ENCODE data around the gene NR5A2.

Gene NR5A2

GRCh38 chr1:200211157-200211556 lies 183.6 kb downstream of the NR5A2 start:
- no peaks in the 10 kb centered on the region for H3K27me3 ChIP-seq (replicated peaks; ENCODE audit: control insufficient read depth, insufficient read depth, low read length, poor library complexity, severe bottlenecking)
- H3K9me3 ChIP-seq (ENCODE audit: control insufficient read depth, low read length), result no peaks in the 10 kb centered on the region
- H3K4me1 ChIP-seq (ENCODE audit: control insufficient read depth, insufficient read depth, low read length, poor library complexity, severe bottlenecking), result no peaks in the 10 kb centered on the region
- no peaks in the 10 kb centered on the region for H3K36me3 ChIP-seq (ENCODE audit: control insufficient read depth, insufficient read depth, low read length)
- no peak for DNase-seq
- H3K4me3 ChIP-seq (ENCODE audit: insufficient read depth, low read depth, low read length, poor library complexity, severe bottlenecking), result no peak overlapping the region
- no peak overlapping the region for H3K27ac ChIP-seq (ENCODE audit: insufficient read depth, low read length, poor library complexity, severe bottlenecking)

- DNase-seq, result no peak
- H3K27me3 ChIP-seq (replicated peaks; ENCODE audit: control insufficient read depth, insufficient read depth, low read length, poor library complexity, severe bottlenecking), result no peaks in the 10 kb centered on the region
- H3K4me3 ChIP-seq (ENCODE audit: insufficient read depth, low read depth, low read length, poor library complexity, severe bottlenecking), result no peak overlapping the region
- no peak overlapping the region for H3K27ac ChIP-seq (ENCODE audit: insufficient read depth, low read length, poor library complexity, severe bottlenecking)
- no peaks in the 10 kb centered on the region for H3K9me3 ChIP-seq (ENCODE audit: control insufficient read depth, low read length)
- H3K4me1 ChIP-seq (ENCODE audit: control insufficient read depth, insufficient read depth, low read length, poor library complexity, severe bottlenecking), result no peaks in the 10 kb centered on the region
- H3K36me3 ChIP-seq (ENCODE audit: control insufficient read depth, insufficient read depth, low read length), result no peaks in the 10 kb centered on the region
Observed at GRCh38 chr1:200213392-200213791, 185.9 kb downstream of the NR5A2 start.

- Histone ChIP-seq H3K4me3 (ENCODE audit: insufficient read depth, low read depth, low read length, poor library complexity, severe bottlenecking) (no peak overlapping the region), H3K9me3 (ENCODE audit: control insufficient read depth, low read length) (no peaks in the 10 kb centered on the region), H3K27me3 (replicated peaks; ENCODE audit: control insufficient read depth, insufficient read depth, low read length, poor library complexity, severe bottlenecking) (no peaks in the 10 kb centered on the region), H3K36me3 (ENCODE audit: control insufficient read depth, insufficient read depth, low read length) (no peaks in the 10 kb centered on the region), H3K4me1 (ENCODE audit: control insufficient read depth, insufficient read depth, low read length, poor library complexity, severe bottlenecking) (no peaks in the 10 kb centered on the region), H3K27ac (ENCODE audit: insufficient read depth, low read length, poor library complexity, severe bottlenecking) (no peak overlapping the region)
- no peak for DNase-seq
Observed at GRCh38 chr1:200213921-200214320, 186.4 kb downstream of the NR5A2 start.

DNA sequence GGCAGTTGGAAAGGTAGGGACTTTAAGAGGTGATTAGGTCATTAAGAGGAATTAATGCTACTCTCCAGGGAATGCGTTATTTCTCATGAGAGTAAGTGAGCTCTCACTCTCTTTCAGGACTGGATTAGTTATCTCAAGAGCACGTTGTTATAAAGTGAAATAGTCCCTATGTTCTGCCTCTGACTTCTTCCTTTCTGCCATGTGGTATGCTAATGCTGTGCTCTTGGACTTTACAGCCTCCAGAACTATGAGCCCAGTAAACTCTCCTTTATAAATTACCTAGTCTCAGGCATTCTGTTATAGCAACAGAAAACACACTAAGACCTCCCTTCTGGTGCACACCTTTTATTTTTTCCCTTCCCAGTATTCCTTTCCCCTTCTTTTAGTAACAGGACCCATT lies 187.8 kb downstream of the NR5A2 start:
- Histone ChIP-seq H3K27me3 (replicated peaks; ENCODE audit: control insufficient read depth, insufficient read depth, low read length, poor library complexity, severe bottlenecking) (no peaks in the 10 kb centered on the region), H3K4me3 (ENCODE audit: insufficient read depth, low read depth, low read length, poor library complexity, severe bottlenecking) (no peak overlapping the region), H3K36me3 (ENCODE audit: control insufficient read depth, insufficient read depth, low read length) (no peaks in the 10 kb centered on the region), H3K27ac (ENCODE audit: insufficient read depth, low read length, poor library complexity, severe bottlenecking) (no peak overlapping the region), H3K9me3 (ENCODE audit: control insufficient read depth, low read length) (no peaks in the 10 kb centered on the region), H3K4me1 (ENCODE audit: control insufficient read depth, insufficient read depth, low read length, poor library complexity, severe bottlenecking) (no peaks in the 10 kb centered on the region)
- DNase-seq, result no peak

DNA sequence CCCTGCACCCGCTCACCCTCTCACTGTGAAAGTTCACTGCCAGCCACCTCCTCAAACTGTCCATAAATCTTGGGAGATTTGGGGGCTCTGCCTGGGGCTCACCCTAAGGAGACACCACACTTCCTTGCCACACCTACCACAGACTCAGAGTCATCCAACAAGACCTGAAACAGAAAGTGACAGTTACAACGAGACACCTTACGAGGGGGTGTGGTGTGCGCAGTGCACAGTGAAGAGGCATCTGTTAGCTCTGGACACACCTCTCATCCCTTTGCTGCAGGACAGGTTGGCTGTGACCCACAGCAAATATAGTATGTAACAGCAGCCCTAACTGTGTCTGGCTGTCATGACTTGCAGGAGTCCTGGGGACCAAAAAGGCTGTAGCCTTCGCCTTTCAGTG lies 190.2 kb downstream of the NR5A2 start:
- DNase-seq, result no peak
- Histone ChIP-seq H3K36me3 (ENCODE audit: control insufficient read depth, insufficient read depth, low read length) (no peaks in the 10 kb centered on the region), H3K27me3 (replicated peaks; ENCODE audit: control insufficient read depth, insufficient read depth, low read length, poor library complexity, severe bottlenecking) (no peaks in the 10 kb centered on the region), H3K4me3 (ENCODE audit: insufficient read depth, low read depth, low read length, poor library complexity, severe bottlenecking) (no peak overlapping the region), H3K9me3 (ENCODE audit: control insufficient read depth, low read length) (no peaks in the 10 kb centered on the region), H3K27ac (ENCODE audit: insufficient read depth, low read length, poor library complexity, severe bottlenecking) (no peak overlapping the region), H3K4me1 (ENCODE audit: control insufficient read depth, insufficient read depth, low read length, poor library complexity, severe bottlenecking) (no peaks in the 10 kb centered on the region)

- no peak for DNase-seq
- H3K27ac ChIP-seq (ENCODE audit: insufficient read depth, low read length, poor library complexity, severe bottlenecking), result no peak overlapping the region
- no peak overlapping the region for H3K4me3 ChIP-seq (ENCODE audit: insufficient read depth, low read depth, low read length, poor library complexity, severe bottlenecking)
- H3K4me1 ChIP-seq (ENCODE audit: control insufficient read depth, insufficient read depth, low read length, poor library complexity, severe bottlenecking), result peaks cover 7% of the 10 kb centered on the region
- H3K9me3 ChIP-seq (ENCODE audit: control insufficient read depth, low read length), result no peaks in the 10 kb centered on the region
- H3K36me3 ChIP-seq (ENCODE audit: control insufficient read depth, insufficient read depth, low read length), result no peaks in the 10 kb centered on the region
- no peaks in the 10 kb centered on the region for H3K27me3 ChIP-seq (replicated peaks; ENCODE audit: control insufficient read depth, insufficient read depth, low read length, poor library complexity, severe bottlenecking)
Observed at GRCh38 chr1:200221614-200222282, 194.2 kb downstream of the NR5A2 start.

DNA sequence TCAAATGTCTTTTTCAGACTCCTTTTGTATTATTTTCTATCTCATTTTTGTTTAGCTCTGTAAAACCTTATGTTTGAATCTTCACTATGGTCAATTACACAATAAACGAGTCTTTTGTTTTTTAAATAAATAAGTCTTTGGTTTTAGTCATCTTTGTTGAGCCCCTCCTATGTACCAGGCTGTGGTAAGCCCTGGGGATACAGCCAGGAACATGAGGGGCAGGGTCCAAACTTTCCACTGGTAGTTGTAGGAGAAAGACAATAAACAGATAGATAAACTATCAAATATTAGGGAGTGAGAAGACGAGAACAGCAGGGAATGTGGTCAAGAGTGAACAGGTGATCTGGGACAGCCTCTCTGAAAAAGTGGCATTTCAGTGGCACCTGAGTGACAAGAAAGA lies 195.7 kb downstream of the NR5A2 start:
- H3K9me3 ChIP-seq (ENCODE audit: control insufficient read depth, low read length), result no peaks in the 10 kb centered on the region
- no peak overlapping the region for H3K27ac ChIP-seq (ENCODE audit: insufficient read depth, low read length, poor library complexity, severe bottlenecking)
- no peak for DNase-seq
- no peak overlapping the region for H3K4me3 ChIP-seq (ENCODE audit: insufficient read depth, low read depth, low read length, poor library complexity, severe bottlenecking)
- H3K4me1 ChIP-seq (ENCODE audit: control insufficient read depth, insufficient read depth, low read length, poor library complexity, severe bottlenecking), result peaks cover 7% of the 10 kb centered on the region
- H3K27me3 ChIP-seq (replicated peaks; ENCODE audit: control insufficient read depth, insufficient read depth, low read length, poor library complexity, severe bottlenecking), result no peaks in the 10 kb centered on the region
- H3K36me3 ChIP-seq (ENCODE audit: control insufficient read depth, insufficient read depth, low read length), result no peaks in the 10 kb centered on the region

GRCh38 chr1:200223613-200224012 lies 196.1 kb downstream of the NR5A2 start:
- Histone ChIP-seq H3K4me3 (ENCODE audit: insufficient read depth, low read depth, low read length, poor library complexity, severe bottlenecking) (no peak overlapping the region), H3K27me3 (replicated peaks; ENCODE audit: control insufficient read depth, insufficient read depth, low read length, poor library complexity, severe bottlenecking) (no peaks in the 10 kb centered on the region), H3K27ac (ENCODE audit: insufficient read depth, low read length, poor library complexity, severe bottlenecking) (no peak overlapping the region), H3K36me3 (ENCODE audit: control insufficient read depth, insufficient read depth, low read length) (no peaks in the 10 kb centered on the region), H3K4me1 (ENCODE audit: control insufficient read depth, insufficient read depth, low read length, poor library complexity, severe bottlenecking) (peaks cover 7% of the 10 kb centered on the region), H3K9me3 (ENCODE audit: control insufficient read depth, low read length) (no peaks in the 10 kb centered on the region)
- DNase-seq, result no peak

DNA sequence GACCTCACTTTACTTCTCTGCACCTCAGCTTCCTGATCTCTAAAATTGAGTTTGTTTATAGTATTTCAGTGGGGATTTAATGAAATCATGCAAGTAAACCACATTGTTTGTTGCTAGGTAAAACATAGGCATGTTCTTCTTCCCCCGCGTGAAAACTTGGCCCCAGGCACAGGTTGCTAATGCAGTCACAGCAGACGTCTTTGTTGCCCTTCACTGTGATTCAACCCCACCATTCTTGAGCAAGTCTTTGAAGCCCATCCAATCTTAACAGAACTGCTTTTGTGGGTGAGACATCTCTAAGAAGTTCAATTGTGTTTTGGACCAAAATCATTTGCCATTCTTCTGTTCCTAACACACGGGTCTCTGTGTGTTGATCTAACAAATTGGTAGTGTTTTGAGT lies 196.8 kb downstream of the NR5A2 start:
- H3K36me3 ChIP-seq (ENCODE audit: control insufficient read depth, insufficient read depth, low read length), result no peaks in the 10 kb centered on the region
- H3K9me3 ChIP-seq (ENCODE audit: control insufficient read depth, low read length), result no peaks in the 10 kb centered on the region
- no peak overlapping the region for H3K27ac ChIP-seq (ENCODE audit: insufficient read depth, low read length, poor library complexity, severe bottlenecking)
- no peaks in the 10 kb centered on the region for H3K27me3 ChIP-seq (replicated peaks; ENCODE audit: control insufficient read depth, insufficient read depth, low read length, poor library complexity, severe bottlenecking)
- no peak overlapping the region for H3K4me3 ChIP-seq (ENCODE audit: insufficient read depth, low read depth, low read length, poor library complexity, severe bottlenecking)
- no peak for DNase-seq
- peaks cover 7% of the 10 kb centered on the region for H3K4me1 ChIP-seq (ENCODE audit: control insufficient read depth, insufficient read depth, low read length, poor library complexity, severe bottlenecking)

- no peaks in the 10 kb centered on the region for H3K36me3 ChIP-seq (ENCODE audit: control insufficient read depth, insufficient read depth, low read length)
- peaks cover 7% of the 10 kb centered on the region for H3K4me1 ChIP-seq (ENCODE audit: control insufficient read depth, insufficient read depth, low read length, poor library complexity, severe bottlenecking)
- no peak for DNase-seq
- no peaks in the 10 kb centered on the region for H3K9me3 ChIP-seq (ENCODE audit: control insufficient read depth, low read length)
- peak overlapping the region; percentile 3 for H3K4me3 ChIP-seq (ENCODE audit: insufficient read depth, low read depth, low read length, poor library complexity, severe bottlenecking)
- H3K27ac ChIP-seq (ENCODE audit: insufficient read depth, low read length, poor library complexity, severe bottlenecking), result no peak overlapping the region
- no peaks in the 10 kb centered on the region for H3K27me3 ChIP-seq (replicated peaks; ENCODE audit: control insufficient read depth, insufficient read depth, low read length, poor library complexity, severe bottlenecking)
Observed at GRCh38 chr1:200226268-200226968, 198.9 kb downstream of the NR5A2 start.

Data from effector memory CD4-positive, alpha-beta T cell (primary cell).